Stimulated activated CD4-positive, alpha-beta T cell treated with anti-CD3 and anti-CD28 coated beads, Interleukin-4, amount 100 ng/mL, for 1 hour (primary cell): Measurements from ENCODE around the gene KRT16.
"Not testable (repeated sequence)": the region's sequence is repeated elsewhere in the genome, so short reads cannot be mapped to it uniquely, and the experiment has no call there.

Source experiments
- DNase-seq: peaks from one replicate; pipeline ENCODE4 v3.0.0-alpha.2; 2020

Gene KRT16

GRCh38 chr17:41614098-41614497, 1.5 kb upstream of the KRT16 start:
- no peak for DNase-seq

DNA sequence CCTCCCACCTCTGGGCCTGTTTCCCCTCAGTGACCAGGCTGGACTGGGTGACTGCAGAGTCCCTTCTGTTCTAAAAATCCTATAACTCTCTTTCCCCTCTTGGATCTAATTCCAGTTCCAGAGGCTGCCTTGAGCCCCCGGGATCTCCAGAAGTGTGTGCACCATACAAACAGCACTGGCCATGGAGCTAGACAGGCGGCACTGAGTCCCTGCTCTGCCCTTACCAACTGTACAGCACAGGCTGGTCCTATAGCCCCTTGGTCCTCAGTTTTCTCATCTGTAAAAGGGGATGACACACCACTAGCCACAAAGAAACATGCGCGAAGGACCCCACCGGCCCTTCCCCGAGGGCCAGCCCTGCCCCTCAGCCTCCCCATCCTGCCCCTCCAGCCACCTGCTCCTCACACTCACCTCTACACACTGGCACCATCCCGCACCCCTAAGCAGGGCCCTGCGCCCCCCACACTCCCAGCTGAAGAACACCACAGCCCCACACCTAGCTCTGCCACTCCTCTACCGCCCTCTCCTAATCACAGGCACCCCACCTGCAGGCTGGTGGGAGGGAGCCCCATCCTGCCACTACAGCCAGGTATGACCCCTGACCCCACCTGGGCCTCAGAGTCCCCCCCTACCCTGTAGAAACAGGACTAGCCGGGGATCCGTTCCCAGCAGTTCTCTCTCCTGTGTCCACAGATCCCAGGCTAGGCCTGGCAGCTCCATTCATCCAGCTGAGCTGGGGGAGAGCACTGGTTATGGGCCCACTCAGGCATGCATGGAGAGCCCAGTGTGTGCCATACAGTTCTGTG, 913 bp upstream of the KRT16 start:
- DNase-seq: no peak

GRCh38 chr17:41610965-41611640, 1.5 kb downstream of the KRT16 start:
- no peak for DNase-seq

- DNase-seq: not testable (repeated sequence)
Observed at GRCh38 chr17:41610061-41610517, 2.5 kb downstream of the KRT16 start.

DNA sequence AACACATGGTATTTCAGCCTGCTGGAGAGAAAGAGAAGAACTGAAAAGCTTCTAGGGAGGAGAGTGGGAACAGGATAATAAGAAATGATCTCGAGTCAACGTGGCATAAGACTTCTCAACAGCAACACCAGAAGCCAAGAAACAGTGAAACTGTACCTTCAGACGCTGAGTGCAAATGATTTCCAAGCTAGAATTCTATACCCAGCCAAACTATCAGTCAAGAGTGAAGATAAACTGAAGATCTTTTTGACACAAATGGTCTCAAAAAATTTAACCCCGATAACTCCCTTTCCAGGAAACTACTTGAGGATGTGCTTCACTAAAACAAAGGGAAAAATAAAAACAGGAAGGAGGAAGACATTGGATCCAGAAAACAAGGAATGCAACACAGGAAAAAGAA, 5.6 kb downstream of the KRT16 start:
- DNase-seq: not testable (repeated sequence)

DNA sequence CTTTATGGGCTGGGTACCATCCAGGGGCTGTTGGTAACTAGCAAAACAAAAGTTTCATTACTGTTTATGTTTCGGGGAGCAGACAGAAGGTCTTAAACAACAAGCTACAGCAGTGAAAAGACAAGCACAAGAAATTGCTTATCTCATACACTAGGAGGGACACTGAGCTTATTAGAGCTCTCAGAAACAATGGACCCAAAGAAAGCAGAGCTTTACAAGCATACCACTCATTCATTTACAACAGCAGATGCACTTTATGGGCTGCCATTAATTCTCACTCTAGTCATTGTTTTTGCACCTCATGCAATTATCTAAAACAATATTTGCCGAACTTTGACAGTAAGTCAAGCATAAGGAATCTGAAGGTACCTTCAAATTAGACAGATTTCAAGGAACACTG, 10.0 kb downstream of the KRT16 start:
- DNase-seq: no peak

- no peak for DNase-seq
Observed at GRCh38 chr17:41600318-41600717, 12.2 kb downstream of the KRT16 start.

GRCh38 chr17:41599680-41600079, 12.9 kb downstream of the KRT16 start:
- DNase-seq: no peak

DNA sequence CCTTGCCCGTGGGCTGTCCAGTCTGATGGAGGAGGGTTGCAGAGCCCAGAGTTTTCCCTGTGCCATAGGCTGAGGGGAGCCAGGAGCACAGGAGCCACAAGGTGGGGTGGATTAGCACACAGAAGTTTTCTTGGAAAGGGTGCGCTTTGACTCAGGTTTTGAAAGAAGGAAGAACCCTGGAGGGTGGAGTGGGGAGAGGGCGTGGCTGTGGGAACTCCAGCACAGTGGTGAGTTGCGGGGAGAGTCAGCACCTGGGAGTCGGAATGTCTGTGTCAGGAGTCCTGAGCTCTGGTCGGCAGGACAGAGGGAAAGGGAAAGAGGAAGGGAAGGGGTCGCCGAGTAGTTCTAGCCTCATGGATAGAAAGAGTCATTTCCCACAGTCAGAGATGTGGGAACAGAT, 17.0 kb downstream of the KRT16 start:
- no peak for DNase-seq

- DNase-seq: no peak
Observed at GRCh38 chr17:41594363-41594915, 18.1 kb downstream of the KRT16 start.

- DNase-seq: no peak
Observed at GRCh38 chr17:41593306-41593981, 19.1 kb downstream of the KRT16 start.

GRCh38 chr17:41592601-41593305, 19.8 kb downstream of the KRT16 start:
- DNase-seq: no peak

GRCh38 chr17:41589301-41589700, 23.3 kb downstream of the KRT16 start:
- no peak for DNase-seq

DNA sequence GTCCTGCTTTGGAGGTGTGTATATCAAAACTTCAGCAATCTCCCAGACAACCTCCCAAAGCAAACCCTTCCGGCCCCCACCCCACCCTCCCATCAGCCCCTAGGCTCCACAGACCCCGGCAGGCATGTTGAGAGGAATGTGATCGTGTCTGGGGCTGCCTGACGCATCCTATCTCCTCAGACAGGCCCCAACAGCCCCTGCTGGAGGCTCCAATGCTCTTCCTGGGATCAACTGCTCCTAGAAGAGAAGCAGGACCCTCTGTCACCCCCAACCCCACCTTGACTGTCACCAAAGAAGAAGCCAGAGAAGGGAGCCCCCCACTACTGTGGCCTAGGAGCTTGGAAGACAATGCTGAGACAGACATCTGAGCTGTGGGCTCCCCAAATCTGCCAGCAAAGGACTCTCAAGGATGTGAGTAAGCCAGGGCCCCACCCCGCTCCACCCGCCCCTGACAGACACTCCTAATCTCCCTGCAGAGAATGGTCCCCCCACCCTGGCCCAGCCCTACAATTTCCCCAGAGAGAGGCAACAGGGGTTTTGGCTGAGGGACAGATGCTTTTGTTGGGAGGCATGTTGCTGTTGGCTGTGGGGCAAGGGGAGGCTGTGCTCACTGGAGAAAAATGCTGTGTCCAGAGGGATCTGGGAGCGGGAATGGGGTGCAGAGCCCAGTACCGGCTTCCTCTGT, 24.3 kb downstream of the KRT16 start:
- DNase-seq: no peak

DNA sequence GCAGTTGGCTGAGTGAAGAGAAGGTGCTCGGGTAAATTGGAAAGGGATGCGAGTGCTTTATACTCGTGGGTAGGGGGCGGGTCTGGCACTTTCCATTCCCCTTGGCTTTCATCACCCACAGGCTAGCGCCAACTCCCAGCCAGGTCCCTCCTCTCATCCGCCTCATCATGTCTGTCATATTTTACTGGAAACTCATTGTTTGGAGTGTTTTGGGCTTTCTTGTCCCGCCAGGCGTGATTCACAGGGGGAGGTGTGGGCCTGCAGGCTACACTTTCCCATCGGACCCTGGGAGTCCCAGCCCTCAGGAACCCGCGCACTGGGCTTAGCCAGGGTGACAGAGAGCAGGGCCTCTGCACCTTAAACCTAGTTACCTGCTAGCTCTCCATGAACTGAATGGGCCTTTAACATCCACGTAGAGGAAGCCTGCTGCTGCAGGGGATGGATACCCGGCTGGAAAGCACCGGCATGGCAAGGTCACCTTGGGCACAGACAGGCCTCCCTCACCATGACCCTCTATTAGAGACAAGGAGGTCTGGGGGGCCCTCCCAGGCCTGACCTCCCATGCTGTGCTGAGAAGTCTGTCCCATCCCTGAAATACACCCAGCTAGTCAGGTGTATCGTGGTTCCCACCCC, 25.6 kb downstream of the KRT16 start, which contains the start of gene KRT14:
KRT14 (minus strand) TSS at position 33 of the 633 bp plus-strand sequence. CDS start 61 bp downstream, outside the sequence.
- no peak for DNase-seq

DNA sequence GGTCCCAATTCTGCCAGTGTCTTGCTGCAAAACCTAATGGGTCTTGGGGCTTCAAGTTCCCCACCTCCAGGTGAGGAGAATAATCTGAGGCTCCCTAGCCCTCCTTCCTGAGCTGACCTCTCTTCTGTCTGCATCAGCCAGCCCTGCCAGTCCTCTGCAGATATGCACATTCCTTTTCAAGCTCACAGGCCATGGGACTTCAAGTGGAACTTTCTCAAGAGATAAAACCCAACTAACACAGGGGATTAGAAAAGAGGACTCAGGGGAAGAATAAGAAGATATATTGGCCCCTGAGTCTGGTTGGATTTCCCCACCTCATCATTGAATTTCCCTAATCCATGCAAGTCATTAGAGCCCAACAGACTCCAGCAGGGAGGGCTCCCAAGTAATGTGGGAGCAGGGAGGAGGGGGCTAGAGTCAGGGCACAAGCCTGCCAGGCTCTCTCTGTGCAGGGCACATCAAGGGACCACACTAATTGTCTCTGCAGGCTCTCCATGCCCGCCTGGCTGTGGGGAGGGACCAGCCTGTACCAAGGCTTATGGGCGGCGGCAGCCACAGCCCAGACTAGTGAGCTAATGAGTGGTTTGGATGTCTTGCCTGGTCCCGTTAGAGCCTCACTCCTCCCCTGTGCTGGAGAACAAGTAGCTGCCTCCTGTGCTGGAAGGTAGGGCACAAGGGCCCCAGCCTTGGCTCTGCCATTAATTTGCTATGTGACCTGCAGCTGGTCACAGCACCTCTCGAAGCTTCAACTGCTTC, 27.1 kb downstream of the KRT16 start:
- DNase-seq: no peak

DNA sequence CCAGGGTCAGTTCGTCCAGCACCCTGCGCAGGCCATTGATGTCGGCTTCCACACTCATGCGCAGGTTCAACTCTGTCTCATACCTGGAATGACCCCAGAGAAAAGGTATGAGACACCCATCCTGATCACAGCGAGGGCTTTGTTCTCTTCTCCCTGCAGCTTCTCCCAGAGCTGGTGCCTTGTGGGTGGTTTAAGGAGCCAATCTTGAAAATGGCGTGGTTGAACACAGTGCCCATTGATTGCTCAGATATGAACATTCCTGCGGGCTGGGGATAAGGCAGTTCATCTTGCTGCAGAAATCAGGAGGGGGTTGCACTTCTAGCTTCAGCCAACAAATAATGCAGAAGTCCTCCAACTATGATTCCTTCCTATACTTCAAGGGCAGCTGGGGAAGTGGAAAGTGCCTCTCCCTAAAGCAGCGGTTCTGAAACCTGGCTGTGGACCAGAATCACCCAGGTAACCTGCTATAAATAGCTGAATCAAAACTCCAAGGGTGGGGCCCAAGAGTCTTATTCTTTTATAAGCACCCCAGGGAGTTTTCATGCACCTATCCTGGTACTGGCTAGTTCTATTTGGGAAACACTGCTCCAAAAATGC, 28.1 kb downstream of the KRT16 start:
- DNase-seq: not testable (repeated sequence)

GRCh38 chr17:41583137-41584127, 29.1 kb downstream of the KRT16 start:
- DNase-seq: no peak
